GM12874 (cell line): ENCODE results near the gene KDM3B.

Experiments
- TF ChIP-seq, protein P1 (sequence below): IDR thresholded peaks from 2 replicates; pipeline ENCODE4 v1.5.1; 2011; ENCODE audit warnings: low read depth, mild to moderate bottlenecking, control low read depth, low read length, moderate library complexity; ENCODE audit not compliant: insufficient read depth

The KDM3B gene

DNA sequence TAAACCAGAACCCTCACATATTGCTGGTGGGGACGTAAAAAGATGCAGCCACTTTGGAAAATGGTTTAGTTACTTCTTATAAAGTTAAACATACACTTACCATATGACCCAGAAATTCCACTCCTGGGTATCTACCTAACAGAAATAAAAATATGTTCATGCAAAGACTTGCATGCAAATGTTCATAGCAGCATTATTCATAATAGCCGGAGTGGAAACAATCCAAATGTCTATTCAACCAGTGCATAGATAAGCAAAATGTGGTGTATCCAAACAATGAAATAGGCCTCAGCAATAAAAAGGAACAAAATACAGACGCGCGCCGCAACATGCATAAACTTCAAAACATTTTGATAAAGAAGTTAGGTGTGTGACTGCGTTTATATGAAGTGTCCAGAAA is 124.4 kb downstream of the KDM3B start:
- TF ChIP-seq, protein P1, sequence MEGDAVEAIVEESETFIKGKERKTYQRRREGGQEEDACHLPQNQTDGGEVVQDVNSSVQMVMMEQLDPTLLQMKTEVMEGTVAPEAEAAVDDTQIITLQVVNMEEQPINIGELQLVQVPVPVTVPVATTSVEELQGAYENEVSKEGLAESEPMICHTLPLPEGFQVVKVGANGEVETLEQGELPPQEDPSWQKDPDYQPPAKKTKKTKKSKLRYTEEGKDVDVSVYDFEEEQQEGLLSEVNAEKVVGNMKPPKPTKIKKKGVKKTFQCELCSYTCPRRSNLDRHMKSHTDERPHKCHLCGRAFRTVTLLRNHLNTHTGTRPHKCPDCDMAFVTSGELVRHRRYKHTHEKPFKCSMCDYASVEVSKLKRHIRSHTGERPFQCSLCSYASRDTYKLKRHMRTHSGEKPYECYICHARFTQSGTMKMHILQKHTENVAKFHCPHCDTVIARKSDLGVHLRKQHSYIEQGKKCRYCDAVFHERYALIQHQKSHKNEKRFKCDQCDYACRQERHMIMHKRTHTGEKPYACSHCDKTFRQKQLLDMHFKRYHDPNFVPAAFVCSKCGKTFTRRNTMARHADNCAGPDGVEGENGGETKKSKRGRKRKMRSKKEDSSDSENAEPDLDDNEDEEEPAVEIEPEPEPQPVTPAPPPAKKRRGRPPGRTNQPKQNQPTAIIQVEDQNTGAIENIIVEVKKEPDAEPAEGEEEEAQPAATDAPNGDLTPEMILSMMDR = no peak

DNA sequence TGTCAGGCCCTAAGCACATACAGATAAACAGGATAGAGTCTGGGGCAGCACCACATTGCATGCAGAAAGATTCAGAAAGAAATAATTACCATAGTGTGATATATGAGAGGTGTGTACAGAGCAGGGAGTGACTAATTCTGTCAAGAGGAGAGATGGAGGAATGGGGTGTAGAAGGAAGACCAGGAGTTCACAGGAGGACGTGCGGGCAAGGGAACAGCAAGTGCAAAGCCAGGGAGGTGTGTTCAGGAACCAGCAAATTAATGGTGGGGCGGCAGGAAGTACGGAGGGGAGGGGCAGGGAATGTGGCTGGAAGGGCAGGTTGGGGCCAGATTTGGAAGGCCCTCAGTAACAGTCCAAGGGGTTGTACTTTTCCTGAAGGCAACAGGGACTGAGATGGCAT is 130.2 kb downstream of the KDM3B start:
- TF ChIP-seq, protein P1 = no peak
